ENCODE measurements around the gene PCBP1.

GRCh38 chr2:70042246-70042645 is 45.0 kb upstream of the PCBP1 start:
- TF ChIP-seq YY1 (IDR thresholded peaks at IDR 0.05; ENCODE audit: insufficient read depth, insufficient read length): no peak
- TF ChIP-seq ZNF274 (IDR thresholded peaks at IDR 0.05; ENCODE audit: low read depth, low read length): no peak
- no peak for TF ChIP-seq SUZ12 (IDR thresholded peaks at IDR 0.05; ENCODE audit: extremely low read depth, insufficient read depth, insufficient read length)

All from NT2/D1 (cell line).